Measurements from ENCODE around the gene XPR1. TPM values are rescaled to one million over a fixed set of nuclear protein-coding genes. Genes with fewer than 3 reads are reported as not detected.

XPR1 gene
- total and polyA plus RNA-seq, 2 donors (not counting 3 experiments of a cell fraction or from before 2014, with no cell fraction given), result 23.9 to 26.7 TPM

DNA sequence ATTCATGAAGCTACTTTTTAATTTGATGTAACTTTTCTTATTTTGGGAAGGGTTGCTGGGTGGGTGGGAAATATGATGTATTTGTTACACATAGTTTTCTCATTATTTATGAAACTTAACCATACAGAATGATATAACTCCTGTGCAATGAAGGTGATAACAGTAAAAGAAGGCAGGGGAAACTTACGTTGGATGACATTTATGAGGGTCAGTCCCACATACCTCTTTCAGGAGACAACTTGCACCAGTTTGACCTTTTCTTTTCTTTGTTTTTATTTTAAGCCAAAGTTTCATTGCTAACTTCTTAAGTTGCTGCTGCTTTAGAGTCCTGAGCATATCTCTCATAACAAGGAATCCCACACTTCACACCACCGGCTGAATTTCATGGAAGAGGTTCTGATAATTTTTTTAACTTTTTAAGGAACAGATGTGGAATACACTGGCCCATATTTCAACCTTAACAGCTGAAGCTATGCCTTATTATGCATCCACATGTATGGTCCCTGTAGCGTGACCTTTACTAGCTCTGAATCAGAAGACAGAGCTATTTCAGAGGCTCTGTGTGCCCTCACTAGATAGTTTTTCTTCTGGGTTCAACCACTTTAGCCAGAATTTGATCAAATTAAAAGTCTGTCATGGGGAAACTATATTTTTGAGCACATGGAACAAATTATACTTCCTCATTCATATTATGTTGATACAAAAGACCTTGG, 252.9 kb downstream of the XPR1 start:
- TF ChIP-seq GATA2 (IDR thresholded peaks at IDR 0.05; ENCODE audit: insufficient read depth, insufficient read length, low read depth, low read length) (no peak), CTCF (IDR thresholded peaks at IDR 0.05; ENCODE audit: extremely low read depth in 1 of 2, insufficient read depth in 1 of 2, low read depth in 1 of 2, low read length in 2 of 2) (no peak), POLR2AphosphoS5 (IDR thresholded peaks at IDR 0.05; ENCODE audit: insufficient read depth, low read depth, low read length) (no peak), FOS (IDR thresholded peaks at IDR 0.05; ENCODE audit: borderline replicate concordance, insufficient read depth, low read length) (no peak), MYC (IDR thresholded peaks at IDR 0.05; ENCODE audit: low read depth, low read length) (no peak), JUN (IDR thresholded peaks at IDR 0.05; ENCODE audit: borderline replicate concordance, insufficient read depth, insufficient read length, low read depth) (no peak)
- no peak for DNase-seq (ENCODE audit: low read depth, low spot score)
- dilution Hi-C loops (cut with MboI; ENCODE audit: extremely low pct_ligation_motif_present, low sequenced_read_pairs), result no loop called here
- Histone ChIP-seq H3K36me3 (ENCODE audit: control insufficient read depth in 2 of 2, extremely low read depth in 1 of 2, insufficient read depth in 2 of 2, low read length in 2 of 2) (no peaks in the 10 kb centered on the region), H2AFZ (ENCODE audit: low read depth, low read length) (no peak overlapping the region), H3K79me2 (ENCODE audit: control insufficient read depth, insufficient read depth, low read length) (no peaks in the 10 kb centered on the region), H4K20me1 (replicated peaks; ENCODE audit: control insufficient read depth, extremely low read depth, insufficient read depth, low read length) (no peaks in the 10 kb centered on the region), H3K27ac (ENCODE audit: insufficient read depth, low read depth, low read length) (no peak overlapping the region), H3K9ac (replicated peaks; ENCODE audit: extremely low read depth, insufficient read depth, low read length) (no peak overlapping the region), H3K4me3 (replicated peaks in 1 of 3; ENCODE audit: insufficient read depth in 1 of 3, low read depth in 1 of 3, low read length in 3 of 3) (no peak overlapping the region), H3K9me3 (replicated peaks; ENCODE audit: control insufficient read depth, insufficient read depth, low read length) (no peaks in the 10 kb centered on the region), H3K4me2 (ENCODE audit: insufficient read depth, low read length) (no peak overlapping the region), H3K9me1 (replicated peaks; ENCODE audit: control insufficient read depth, extremely low read depth, insufficient read depth, low read length) (no peaks in the 10 kb centered on the region), H3K27me3 (ENCODE audit: control insufficient read depth in 2 of 2, insufficient read depth in 2 of 2, low read length in 2 of 2) (no peaks in the 10 kb centered on the region), H3K4me1 (ENCODE audit: control insufficient read depth, extremely low read depth, insufficient read depth, low read length) (no peaks in the 10 kb centered on the region)
- intact Hi-C loops (cut with micrococcal nuclease), result loop anchor here (5.0 kb wide), 2 partner anchors 153 to 367 kb away; no protein-coding TSS in a partner anchor
- ChIA-PET POLR2A (no interaction called here), CTCF (interaction anchor here (0.9 to 4.7 kb wide), 5 partner anchors 10 to 305 kb away, joined by 3 to 18 read pairs (median 3); partner anchors contain the start of gene KIAA1614)
- TSS peak; percentile 22 for BruUV-seq (replicated peaks)
- no peak for FAIRE-seq

Measured in endothelial cell of umbilical vein (primary cell).